HG03565 (cell line): ENCODE data around the gene INPP5A.

ENCODE experiments used
- ATAC-seq: cut with Tn5 transposase; IDR thresholded peaks from one replicate; pipeline ENCODE4 v1.9.1; 2021; ENCODE audit warnings: mild to moderate bottlenecking, moderate library complexity; ENCODE audit not compliant: unreplicated experiment

INPP5A gene

GRCh38 chr10:132624847-132625471, 87.4 kb downstream of the INPP5A start:
- no peak for ATAC-seq

- ATAC-seq = no peak
Observed at GRCh38 chr10:132626019-132626760, 88.6 kb downstream of the INPP5A start.

GRCh38 chr10:132626761-132627665, 89.4 kb downstream of the INPP5A start:
- ATAC-seq = no peak

- no peak for ATAC-seq
Observed at GRCh38 chr10:132627666-132628531, 90.3 kb downstream of the INPP5A start.

GRCh38 chr10:132628966-132629900, 91.6 kb downstream of the INPP5A start:
- no peak for ATAC-seq

GRCh38 chr10:132630156-132630555, 92.6 kb downstream of the INPP5A start:
- no peak for ATAC-seq

GRCh38 chr10:132630666-132631337, 93.2 kb downstream of the INPP5A start:
- no peak for ATAC-seq

- ATAC-seq = no peak
Observed at GRCh38 chr10:132631338-132631735, 93.8 kb downstream of the INPP5A start.

- ATAC-seq = no peak
Observed at GRCh38 chr10:132632091-132632561, 94.5 kb downstream of the INPP5A start.

- no peak for ATAC-seq
Observed at GRCh38 chr10:132632851-132633684, 95.5 kb downstream of the INPP5A start.

- no peak for ATAC-seq
Observed at GRCh38 chr10:132634241-132634946, 96.8 kb downstream of the INPP5A start.

- ATAC-seq = no peak
Observed at GRCh38 chr10:132634947-132635271, 97.3 kb downstream of the INPP5A start.

GRCh38 chr10:132636358-132636757, 98.8 kb downstream of the INPP5A start:
- no peak for ATAC-seq

GRCh38 chr10:132637477-132638129, 100.0 kb downstream of the INPP5A start:
- peak; percentile 45 for ATAC-seq

GRCh38 chr10:132638130-132638515, 100.5 kb downstream of the INPP5A start:
- no peak for ATAC-seq

- ATAC-seq = no peak
Observed at GRCh38 chr10:132639470-132639869, 101.9 kb downstream of the INPP5A start.
